HG03108 (cell line): ENCODE data around the gene COX5B.

Source experiments
- ATAC-seq: cut with Tn5 transposase; IDR thresholded peaks from one replicate; pipeline ENCODE4 v1.9.1; 2021; ENCODE audit warnings: moderate library complexity; ENCODE audit not compliant: unreplicated experiment

Gene COX5B

DNA sequence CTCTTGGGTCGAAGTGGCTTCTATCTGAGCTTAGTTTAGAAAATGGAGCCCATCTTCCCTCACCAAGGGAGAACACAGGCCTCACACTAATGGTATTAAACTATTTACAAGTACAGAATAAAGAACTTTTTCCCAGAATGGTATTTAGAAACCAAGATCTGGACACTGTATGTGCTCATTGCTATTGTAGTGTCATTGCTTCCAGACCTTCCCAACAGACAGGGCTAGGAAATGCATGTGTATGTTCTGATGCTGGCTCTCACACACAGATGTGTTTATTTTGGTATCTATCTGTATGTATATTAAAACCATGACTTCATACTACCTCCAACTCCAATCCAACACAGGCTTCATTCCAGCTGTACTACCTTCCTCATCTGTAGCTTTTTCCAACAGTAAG lies 8.0 kb downstream of the COX5B start:
- no peak for ATAC-seq

DNA sequence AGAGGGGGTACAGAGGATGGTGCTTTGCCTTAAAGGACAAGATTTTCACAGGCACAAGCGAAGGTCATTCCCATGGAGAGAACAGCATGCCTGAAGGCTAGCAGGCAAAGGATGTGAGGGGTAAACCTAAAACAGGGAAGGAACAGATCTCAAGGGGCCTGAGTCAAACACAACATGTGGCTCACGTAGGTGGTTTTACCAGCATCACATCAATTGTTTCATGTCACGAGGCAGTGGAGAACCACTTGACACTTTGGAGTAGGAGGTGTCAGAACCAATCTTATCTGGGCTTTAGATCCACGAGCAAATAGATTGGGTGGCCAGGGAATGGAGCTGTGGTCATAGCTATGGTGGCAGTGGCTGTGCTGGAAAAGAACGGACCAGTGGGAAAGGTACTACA lies 8.4 kb downstream of the COX5B start:
- ATAC-seq = no peak

DNA sequence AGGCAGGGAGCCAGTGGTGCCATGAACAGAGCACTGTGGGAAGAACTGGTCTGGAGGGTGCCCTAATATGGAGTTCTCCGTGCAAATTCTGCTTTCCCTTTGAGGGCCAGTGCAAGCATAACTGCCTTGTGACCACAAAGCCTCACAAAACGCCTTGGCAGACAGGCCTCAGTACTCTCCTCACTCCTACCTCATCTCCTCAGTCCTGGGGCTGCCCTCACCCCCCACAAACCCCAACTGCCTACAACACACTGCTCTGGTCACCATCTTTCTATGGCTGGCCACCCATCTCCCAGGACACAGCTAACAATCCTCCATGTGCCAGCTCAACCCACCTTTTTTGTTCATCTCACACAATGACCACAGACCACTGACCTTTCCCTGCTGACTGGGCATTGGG lies 8.9 kb downstream of the COX5B start:
- no peak for ATAC-seq

DNA sequence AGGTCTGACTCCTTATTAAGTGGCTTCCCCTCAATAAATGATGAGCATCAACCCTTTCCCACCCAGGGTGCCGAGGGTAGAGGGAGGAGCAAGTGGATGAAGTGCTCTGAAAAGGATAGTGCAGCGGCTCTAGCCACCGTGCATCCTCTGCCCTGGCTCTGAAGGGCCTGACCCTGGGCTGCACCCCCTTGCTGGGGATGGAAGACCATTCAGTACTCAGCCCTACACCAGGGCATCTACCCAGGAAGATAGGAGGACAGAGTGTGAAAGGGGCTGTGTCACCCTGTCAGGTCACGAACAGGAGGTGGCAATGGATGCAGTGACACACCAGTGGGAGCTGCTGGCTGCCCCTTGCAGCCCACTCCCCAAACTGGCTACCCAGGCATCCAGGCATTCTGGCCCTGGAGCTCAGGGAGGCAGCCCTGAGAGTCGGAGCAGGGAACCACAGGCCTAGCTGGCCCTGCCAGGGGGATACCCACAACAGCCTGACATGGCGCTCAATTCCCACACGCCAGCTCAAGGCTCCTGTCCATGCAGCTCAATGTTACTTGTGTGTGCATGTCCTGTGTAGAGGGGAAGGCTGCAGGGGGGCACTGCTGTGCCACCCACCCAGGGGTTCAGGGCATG lies 10.4 kb downstream of the COX5B start:
- no peak for ATAC-seq

DNA sequence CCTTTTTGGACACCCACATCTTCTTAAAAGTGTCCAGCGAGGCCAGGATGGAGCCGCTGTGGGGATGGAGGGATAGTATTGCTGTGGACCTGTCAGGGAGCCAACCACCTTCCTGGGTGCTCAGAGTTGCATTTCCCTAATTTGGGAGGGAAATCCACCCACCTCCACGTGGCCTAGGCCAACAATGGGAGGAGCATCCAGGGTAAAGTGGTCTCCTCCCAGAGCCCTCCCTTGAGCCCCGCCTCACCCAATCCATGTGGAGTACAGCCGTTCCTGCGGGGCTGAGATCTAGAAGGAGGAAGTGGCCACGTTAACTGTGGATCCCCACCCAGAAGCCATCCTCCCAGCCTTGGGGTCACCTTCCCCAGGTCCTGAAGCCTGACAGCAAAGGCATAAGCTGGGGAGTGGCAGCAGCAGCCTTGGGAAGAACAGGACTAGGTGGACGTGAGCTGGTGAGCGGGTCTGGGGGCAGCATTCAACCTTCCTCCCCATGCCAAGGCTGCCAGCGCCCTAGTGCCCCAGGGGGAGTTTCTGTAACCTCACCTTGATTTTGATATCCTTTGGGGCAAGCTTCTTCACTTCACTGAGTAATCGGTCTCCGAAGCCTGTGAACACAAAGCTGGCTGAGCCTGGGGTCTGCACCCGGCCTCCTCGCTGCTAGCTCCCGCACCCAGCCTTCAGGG lies 11.2 kb downstream of the COX5B start:
- ATAC-seq = no peak

DNA sequence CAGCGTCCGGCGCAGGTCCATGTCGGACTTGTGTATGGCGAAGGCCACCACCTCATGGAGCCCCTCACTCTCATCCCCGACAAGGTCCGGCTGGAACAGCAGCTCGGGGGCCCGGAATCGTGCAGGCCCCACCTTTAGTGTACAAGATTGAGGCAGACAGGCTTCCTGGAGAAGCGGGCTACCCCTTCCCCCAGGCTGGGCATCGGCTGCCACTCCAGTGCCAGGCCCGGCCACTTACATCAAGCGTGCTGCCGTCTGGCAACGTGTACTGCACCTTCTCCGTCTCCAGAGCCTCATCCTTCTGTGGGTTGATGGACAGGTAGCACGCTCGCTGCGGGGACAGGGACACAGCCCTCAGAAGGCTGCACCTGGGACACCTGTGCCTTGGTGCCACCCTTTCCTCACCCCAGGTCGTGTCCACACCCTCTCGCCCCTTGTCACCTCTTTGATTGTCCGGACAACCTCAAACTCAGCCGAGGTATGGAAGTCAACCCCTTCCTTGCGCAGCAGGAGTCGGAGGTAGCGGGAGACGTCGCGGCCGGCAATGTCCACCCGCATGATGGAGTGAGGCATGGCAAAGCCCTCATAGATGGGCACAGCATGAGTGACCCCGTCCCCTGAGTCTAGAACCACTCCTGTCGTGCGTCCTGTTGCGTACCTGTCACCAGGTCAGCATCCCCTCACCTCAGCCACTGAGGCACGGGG lies 12.3 kb downstream of the COX5B start:
- ATAC-seq = no peak

DNA sequence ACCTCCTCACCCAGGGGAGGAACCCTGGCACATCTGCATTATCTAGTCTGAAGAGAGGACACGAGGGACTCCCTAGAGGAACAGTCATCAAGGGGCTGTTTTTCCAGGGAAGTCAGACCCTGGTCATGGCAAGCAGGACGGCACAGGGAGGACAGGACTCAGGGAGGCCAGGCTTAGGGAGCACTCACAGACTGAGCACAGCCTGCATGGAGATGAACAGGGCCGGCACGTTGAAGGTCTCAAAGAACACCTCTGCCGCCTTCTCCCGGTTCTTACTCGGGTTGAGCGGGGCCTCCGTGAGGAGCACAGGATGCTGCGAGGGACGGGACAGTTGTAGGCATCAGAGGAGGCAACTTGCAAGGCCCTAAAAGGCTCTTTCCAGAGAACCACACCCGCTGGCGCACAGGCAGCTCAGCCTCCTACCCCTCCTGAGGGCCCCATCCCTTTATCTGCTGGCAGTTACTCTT lies 12.9 kb downstream of the COX5B start:
- no peak for ATAC-seq

DNA sequence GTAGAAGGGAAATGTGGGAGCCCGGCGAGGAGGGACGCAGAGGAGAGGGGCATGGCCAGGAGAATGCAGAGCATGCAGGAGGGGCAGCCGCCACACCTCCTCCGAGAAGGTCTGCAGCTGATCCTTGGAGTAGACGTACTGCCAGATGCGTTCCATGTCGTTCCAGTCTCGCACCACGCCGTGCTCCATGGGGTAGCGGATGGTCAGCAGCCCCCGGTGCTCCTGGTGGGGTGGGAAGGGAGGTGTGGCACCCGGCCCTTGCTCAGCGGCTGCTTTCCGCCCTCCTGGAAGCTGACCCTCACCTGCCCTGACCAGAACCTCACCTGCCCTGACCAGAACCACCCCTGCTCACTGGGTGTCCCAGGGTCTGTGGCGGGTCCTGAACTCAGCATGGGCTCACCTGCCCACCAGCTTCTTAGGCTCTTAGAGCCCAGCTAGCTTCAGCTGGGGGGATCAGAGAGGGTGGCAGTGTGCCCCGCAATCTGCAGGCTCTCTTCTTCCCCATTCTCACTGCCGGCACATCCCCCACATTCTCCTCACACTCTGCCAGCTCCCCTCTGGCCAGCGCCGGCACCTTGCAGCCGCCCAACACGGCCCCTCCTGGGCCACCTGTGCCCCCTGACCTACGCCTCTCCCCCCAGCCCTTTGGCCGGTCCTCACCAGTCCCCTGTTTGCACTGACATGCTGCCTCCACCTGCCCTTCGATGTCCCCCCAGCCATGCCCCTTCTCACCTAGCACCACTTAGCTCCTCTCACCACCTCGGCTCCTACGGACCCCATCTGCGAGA lies 13.6 kb downstream of the COX5B start:
- ATAC-seq = no peak

DNA sequence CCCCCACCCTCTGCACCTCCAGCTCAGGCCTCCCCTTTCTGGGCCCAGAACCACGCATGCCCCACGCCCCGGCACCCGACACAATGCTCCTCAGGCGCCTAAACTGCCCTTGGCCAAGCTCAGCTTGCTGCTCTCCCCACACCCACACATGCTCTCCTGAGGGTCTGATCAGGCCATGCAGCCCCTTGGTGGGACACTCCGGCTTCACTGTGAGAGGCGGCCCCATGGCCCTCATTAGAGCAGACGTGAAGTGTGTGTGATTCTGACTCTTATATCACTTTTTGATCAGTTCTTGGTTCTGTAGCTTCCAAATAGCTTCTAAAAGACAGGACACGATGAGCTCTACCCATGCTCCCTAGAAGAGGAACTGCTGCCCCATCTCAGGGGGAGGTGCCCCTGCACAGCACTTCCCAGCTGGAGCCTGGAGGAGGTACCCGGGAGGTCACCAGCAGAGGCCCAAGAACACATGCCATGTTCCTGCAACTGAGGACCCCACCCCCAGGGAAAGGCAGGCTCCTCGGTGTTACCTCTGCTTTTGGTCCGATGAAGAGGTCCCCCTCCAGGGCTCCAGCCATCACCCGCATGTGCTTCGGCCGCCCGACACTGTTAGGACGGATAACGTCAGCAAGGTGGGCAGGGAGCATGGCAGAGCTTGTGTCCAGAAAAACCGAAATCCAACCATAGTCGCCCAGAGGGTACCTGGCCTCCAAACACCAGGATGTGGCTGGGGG lies 14.3 kb downstream of the COX5B start:
- no peak for ATAC-seq

DNA sequence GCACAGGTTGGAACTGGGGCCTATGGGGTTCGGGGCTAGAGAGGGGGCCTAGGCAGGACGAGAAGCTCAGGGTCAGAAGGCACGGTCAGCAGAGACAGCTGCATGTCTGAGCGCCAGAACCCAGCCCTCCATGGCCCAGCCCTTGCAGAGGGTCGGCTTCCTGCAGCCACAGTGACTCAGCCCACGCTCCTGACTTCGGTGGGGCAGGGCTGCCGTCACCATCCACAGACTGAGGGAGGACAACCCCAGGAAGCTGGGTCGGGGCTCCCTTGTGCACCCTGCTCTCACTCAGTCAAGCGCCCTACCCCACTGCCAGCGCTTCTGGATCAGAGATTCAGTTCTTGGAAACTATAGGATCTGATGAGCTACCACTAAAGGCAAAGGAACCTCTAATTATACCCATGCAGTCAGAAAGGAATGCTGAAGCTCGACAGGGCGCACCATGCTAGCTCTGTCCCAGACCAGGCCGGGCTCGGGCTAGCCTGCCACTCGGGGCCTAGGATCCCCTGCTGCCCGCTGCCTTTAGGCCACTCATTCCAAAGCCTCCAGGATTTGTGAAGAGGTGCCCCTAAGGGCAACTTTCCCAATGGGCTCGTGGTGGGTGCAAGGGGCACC lies 15.0 kb downstream of the COX5B start:
- ATAC-seq = no peak

DNA sequence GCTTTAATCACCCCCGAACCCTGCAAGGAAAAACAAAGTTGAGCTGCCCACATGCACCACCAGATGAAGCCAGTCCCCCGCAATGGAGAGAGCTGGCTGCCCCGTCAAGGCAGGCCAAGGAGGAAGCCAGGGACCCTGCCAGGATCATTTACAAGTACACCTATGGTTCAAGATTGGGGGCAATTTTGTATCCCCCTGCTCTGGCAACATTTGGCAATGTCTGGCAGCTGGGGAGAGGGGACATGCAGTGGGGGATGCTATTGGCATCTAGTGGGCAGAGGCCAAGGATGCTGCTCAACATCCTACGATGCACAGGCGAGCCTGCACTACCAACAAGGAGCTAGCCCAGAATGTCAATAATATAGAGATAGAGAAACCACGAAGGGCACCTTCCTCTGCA lies 16.1 kb downstream of the COX5B start:
- no peak for ATAC-seq

DNA sequence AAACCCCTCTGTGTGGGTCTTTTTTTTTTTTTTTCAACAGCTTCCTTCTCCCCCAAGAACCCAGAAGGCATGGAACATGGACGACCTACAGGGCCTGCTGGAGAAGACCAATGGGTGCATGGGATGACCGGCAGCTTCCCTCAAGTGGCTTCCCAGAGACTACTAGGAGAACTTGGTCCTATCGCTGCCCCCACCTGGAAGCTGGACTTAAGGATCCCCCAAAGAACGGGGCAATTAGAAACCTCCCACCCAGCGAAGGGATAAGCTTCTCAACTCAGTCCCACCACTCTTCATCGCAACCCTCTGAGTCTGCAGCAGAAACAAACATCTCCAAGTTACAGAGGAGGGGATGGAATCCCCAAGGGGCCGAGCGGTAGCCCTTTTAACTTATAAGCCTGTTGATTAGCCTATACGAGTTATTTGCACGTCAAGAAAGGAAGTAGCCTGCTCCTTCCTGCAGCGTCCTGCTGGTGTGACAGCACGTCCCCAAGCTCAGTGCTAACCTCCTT lies 16.6 kb downstream of the COX5B start:
- ATAC-seq = no peak

DNA sequence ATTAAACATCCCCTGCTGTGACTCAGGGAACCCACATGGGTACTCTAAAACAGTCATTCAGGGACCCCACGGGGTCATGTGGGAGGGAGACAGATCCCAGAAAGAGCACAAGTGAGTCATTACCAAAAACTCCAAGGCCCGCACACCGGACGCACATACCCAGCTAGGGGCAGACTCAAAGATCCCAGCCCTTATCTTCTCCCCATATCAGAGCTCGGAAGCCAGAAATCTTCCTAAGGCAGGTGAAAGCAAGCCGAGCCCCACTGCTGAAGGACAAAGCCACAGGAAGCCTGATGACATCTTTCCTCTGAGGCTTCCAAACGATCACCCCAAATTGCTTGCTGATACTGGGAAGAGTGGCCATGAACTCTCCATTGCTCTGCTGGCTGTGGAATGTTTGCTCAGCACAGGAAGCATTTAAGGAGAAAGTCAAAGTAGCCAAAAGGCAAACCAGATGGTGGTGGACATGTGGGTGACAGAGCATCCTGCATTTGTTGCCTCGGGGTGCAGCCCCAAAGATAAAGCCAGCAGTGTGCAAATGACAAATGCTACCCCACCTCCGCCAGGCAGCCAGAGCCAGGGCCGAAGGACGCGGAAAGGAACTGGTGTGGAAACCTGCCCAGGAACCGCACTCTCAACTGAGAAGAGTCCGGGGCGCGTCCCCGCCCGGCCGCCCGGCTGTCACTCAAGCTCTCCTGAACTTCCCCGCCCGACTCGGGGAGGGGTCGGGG lies 17.2 kb downstream of the COX5B start:
- ATAC-seq = peak; percentile 36

DNA sequence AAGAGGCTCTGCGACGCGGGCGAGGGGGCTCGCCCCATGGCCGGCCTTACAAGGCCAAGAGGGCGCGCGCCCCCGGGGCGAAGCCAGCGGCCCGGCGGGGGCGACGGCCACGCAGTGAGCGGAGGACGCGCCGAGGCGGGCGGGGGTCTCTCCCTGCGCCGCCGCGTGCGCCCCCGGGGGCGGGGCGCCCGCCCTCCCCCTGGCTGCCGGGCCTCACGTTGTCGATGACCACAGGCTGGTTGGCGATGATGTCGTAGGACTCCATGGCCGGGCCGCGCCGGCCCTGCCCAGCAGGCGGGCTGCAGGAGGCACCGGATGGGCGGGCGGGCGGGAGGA lies 17.7 kb downstream of the COX5B start:
- ATAC-seq = no peak

DNA sequence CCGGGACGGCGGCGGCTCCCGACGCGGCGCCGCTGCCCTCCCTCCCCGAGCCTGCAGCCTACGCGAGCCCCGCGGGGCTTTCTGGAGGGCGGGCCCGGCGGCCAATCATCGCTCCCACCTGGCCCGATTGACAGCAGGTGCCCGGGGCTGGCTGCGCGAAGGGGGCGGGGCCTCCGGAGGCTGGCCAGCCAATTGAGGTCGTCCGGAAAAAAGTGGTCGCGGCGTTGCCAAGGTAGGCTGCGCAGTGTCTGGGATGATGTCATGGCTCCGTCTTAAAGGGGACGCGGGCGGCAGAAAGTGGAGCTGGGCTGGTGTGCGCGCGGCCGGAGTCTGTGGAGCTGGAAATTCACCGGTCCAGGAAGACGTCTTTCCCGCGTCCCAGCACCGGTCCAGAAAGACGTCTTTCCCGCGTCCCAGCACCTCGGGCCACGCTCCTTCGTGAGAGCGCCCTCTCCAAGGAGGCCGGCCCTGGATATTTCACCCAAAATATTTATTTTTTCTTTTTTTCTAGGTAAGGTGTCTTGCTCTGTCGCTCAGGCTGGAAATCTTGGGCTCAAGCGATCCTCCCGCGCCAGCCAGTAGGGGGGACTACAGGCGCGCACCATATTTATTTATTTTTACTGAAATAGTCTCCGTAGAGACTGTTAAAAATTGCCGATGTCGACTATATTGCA lies 18.2 kb downstream of the COX5B start, which contains the start of gene ACTR1B:
ACTR1B (minus strand) TSS at position 83 of the 674 bp plus-strand sequence. CDS start 154 bp downstream, outside the sequence.
- peak; percentile 88 for ATAC-seq

DNA sequence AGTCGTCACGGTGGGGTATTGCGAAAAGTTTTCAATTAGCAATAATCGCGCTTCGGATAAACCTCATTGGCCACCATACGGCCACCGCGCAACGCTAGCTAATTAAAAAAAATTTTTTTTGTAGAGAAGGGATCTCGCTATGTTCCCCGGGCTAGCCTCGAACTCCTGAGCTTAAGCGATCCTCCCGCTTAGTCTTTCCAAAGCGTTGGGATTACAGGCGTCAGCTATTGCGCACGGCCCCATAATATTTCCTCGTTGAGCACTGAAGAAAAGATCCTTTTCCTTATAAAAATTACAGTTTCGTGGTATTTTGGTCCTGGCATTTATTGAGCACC lies 18.7 kb downstream of the COX5B start:
- no peak for ATAC-seq

DNA sequence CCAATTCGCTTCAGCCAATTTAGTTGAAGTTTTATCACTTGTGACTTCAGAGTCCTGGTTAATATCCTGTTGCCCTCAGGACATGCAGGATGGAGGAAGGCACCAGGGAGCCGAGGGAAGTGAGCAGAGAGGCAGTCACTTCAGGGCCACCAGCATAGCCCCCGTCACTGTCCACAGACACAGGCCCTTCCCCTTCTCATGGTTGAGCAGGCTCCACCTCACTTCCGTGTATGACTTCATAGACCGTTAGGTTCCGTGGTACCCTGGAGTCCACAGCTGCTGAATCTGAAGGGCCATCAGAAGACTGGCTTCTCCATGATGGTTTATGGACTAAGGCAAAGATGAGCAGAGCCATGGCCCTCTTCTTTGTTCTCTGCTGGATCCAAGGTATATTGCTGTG lies 23.6 kb downstream of the COX5B start, which contains the start of gene C2orf92:
C2orf92 (plus strand) TSS at position 266 of the 400 bp plus-strand sequence; CDS start at position 342, 76 bp downstream.
- ATAC-seq = no peak

DNA sequence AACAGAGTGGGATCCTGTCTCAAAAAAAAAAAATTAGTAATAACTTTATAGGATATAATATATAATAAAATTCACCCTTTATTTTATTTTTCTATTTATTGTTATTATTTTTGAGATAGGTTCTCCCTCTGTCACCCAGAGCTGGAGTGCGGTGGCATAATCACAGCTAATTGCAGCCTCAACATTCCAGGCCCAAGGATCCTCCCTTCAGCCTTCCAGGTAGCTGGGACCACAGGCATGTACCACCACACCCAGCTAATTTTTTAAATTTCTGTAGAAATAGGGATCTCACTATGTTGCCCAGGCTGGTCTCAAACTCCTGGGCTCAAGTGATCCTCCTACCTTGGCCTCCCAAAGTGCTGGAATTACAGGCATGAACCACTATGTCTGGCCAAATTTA lies 24.6 kb downstream of the COX5B start:
- ATAC-seq = no peak

DNA sequence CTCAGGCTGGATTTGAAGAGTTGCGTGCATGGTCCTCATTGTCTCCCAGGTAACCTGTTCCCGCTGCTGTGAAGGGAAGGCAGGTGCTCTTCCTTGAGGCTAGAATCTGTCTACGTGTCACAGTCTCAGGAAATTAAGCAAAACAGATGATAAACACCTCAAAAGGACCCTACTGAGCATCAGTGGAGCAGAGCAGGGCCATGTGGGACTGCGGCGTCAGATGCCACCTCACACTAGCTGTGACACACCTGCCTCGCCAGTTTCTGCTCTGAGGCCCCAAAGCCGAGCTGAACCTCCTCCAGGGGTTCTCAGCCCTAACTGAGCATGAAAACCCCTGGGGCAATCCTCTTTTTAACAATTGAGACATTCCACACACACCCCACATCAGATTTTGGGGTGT lies 25.7 kb downstream of the COX5B start:
- no peak for ATAC-seq
